HG03066 (cell line): ENCODE data around the gene PHF21B.
"Not testable (repeated sequence)": the region's sequence is repeated elsewhere in the genome, so short reads cannot be mapped to it uniquely, and the experiment has no call there.

ENCODE experiments used
- ATAC-seq: cut with Tn5 transposase; IDR thresholded peaks from one replicate; pipeline ENCODE4 v1.9.1; 2021; ENCODE audit warnings: low read depth; ENCODE audit not compliant: unreplicated experiment

Gene PHF21B

GRCh38 chr22:44925465-44926123, 84.2 kb downstream of the PHF21B start:
- ATAC-seq = no peak

- ATAC-seq = no peak
Observed at GRCh38 chr22:44924710-44925109, 85.1 kb downstream of the PHF21B start.

GRCh38 chr22:44924098-44924497, 85.7 kb downstream of the PHF21B start:
- no peak for ATAC-seq

GRCh38 chr22:44921766-44922165, 88.0 kb downstream of the PHF21B start:
- not testable (repeated sequence) for ATAC-seq

- ATAC-seq = no peak
Observed at GRCh38 chr22:44920183-44920582, 89.6 kb downstream of the PHF21B start.

GRCh38 chr22:44919691-44920090, 90.1 kb downstream of the PHF21B start:
- ATAC-seq = no peak

- ATAC-seq = no peak
Observed at GRCh38 chr22:44918925-44919392, 90.8 kb downstream of the PHF21B start.

GRCh38 chr22:44918166-44918924, 91.5 kb downstream of the PHF21B start:
- ATAC-seq = no peak

GRCh38 chr22:44917372-44918165, 92.2 kb downstream of the PHF21B start:
- no peak for ATAC-seq

GRCh38 chr22:44916281-44917231, 93.2 kb downstream of the PHF21B start:
- ATAC-seq = no peak

GRCh38 chr22:44915441-44915840, 94.4 kb downstream of the PHF21B start:
- no peak for ATAC-seq

GRCh38 chr22:44914026-44914721, 95.6 kb downstream of the PHF21B start:
- ATAC-seq = no peak

- ATAC-seq = no peak
Observed at GRCh38 chr22:44913198-44913983, 96.4 kb downstream of the PHF21B start.

- no peak for ATAC-seq
Observed at GRCh38 chr22:44909241-44909640, 100.6 kb downstream of the PHF21B start.

GRCh38 chr22:44907765-44908737, 101.8 kb downstream of the PHF21B start:
- ATAC-seq = no peak

GRCh38 chr22:44906999-44907644, 102.7 kb downstream of the PHF21B start:
- ATAC-seq = no peak
